Stimulated activated CD8-positive, alpha-beta memory T cell treated with anti-CD3 and anti-CD28 coated beads, Interleukin-15, amount 100 ng/mL, for 24 hours (primary cell): ENCODE measurements around the gene DDX4.

ENCODE experiments used
- DNase-seq: peaks from one replicate; pipeline ENCODE4 v3.0.0-alpha.2; 2020; ENCODE audit warnings: low read depth

DDX4 gene

GRCh38 chr5:55821731-55822512 lies 84.1 kb downstream of the DDX4 start:
- DNase-seq, result no peak

GRCh38 chr5:55823151-55823796 lies 85.4 kb downstream of the DDX4 start:
- no peak for DNase-seq

- no peak for DNase-seq
These were observed 92.1 kb downstream of the DDX4 start for GRCh38 chr5:55829956-55830355.

GRCh38 chr5:55832446-55832845 lies 94.6 kb downstream of the DDX4 start:
- no peak for DNase-seq

GRCh38 chr5:55836191-55836590 lies 98.3 kb downstream of the DDX4 start:
- no peak for DNase-seq

DNA sequence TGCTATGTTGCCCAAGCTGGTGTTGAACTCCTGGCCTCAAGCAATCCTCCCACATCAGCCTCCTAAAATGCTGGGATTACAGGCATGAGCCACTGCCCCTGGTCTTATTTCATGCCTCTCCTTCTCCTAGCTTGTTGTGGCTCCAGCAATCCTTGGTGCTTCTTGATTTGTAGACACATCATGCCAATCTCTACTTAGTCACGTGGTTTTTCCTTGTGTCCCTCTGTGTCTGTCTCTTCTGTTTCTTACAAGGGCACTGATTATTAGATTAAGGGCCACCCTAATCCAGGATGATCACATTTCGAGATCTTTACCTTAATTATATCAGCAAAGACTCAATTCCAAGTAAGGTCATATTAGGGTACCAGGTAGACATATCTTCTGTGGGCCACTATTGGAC lies 104.1 kb downstream of the DDX4 start:
- no peak for DNase-seq

DNA sequence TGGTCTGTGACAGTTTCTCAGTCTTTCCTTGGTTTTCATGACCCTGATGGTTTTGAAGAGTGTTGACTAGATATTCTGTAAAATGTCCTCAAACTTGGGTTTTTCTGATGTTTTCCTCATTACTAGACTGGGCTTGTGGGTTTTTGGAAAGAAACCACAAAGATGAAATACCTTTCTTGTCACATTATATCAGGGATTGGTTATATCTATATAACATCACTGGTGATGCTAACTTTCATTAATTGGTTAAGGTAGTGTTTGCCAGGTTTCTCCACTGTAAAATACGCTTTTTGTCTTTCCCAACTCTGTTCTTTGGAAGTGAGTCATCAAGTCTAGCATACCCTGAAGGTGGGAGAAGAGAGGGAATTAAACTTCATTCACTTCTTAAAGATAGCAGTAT lies 110.0 kb downstream of the DDX4 start:
- DNase-seq, result no peak

DNA sequence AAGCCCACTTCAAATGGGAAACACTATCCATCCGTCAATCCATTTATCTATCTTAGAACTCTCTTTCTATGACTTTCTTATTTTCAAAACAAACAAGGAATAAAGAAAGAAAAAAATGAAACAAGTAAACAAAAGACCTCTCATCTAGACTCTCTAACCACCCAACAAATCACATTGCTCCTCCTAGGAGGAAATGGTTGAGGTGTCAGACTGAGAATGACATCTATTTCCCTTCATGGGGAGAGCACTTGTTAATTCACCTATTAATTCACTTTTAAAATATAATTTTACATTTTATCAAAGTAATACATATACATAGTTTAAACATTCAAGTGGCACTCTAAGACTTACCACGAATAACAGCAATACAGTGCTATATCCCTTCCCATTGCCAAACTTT lies 110.9 kb downstream of the DDX4 start:
- no peak for DNase-seq

- no peak for DNase-seq
These were observed 113.2 kb downstream of the DDX4 start, which contains the start of gene IL31RA for GRCh38 chr5:55850839-55851674. TSS of gene IL31RA (plus strand) at chr5:55851357. CDS start at chr5:55851571, 214 bp downstream.

- DNase-seq, result no peak
These were observed 113.8 kb downstream of the DDX4 start for GRCh38 chr5:55851675-55851979.

- no peak for DNase-seq
These were observed 114.6 kb downstream of the DDX4 start for GRCh38 chr5:55852503-55852902.

DNA sequence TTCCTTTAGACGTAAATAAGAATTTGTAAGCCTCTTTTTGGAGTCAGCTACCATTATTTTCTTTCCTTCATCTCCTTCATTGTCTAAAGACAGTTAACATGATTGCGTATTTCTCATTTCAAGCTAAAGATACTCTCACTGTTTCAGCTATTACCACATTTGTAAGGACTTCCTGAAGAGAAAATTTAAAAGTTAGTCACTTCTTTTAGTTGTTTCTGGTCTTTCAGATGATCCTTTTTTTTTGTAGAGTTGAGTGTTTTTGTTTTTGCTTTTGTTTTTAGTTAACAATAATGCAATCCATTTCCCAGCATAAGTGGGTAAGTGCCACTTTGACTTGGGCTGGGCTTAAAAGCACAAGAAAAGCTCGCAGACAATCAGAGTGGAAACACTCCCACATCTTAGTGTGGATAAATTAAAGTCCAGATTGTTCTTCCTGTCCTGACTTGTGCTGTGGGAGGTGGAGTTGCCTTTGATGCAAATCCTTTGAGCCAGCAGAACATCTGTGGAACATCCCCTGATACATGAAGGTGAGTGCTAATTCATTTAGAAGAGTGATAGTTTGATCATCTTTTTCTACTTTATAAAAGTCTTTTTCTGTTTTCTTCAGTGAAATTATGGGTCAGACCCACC lies 115.3 kb downstream of the DDX4 start:
- DNase-seq, result no peak

GRCh38 chr5:55853818-55854217 lies 116.0 kb downstream of the DDX4 start:
- DNase-seq, result no peak

DNA sequence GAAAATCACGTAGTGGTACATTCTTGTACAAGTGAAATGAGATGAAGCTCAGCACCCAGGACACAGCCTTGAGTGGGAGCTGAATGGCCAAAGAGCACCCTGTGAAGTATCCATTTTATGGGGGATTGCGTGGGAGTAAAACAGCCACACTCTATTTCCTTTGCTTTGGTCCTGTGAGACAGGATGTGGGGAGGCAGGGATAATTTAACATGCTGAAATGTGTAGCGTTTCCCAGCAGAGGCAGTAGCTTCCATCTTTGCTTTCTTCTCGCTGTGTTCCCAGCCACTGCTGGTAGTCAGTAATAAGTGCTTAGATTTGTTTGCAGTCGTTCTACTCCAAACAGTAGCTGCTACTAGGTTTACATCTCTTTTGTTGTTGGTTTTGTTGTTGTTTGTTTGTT lies 117.6 kb downstream of the DDX4 start:
- DNase-seq, result no peak

- DNase-seq, result no peak
These were observed 118.8 kb downstream of the DDX4 start for GRCh38 chr5:55856516-55857246.

GRCh38 chr5:55857247-55857640 lies 119.4 kb downstream of the DDX4 start:
- no peak for DNase-seq

DNA sequence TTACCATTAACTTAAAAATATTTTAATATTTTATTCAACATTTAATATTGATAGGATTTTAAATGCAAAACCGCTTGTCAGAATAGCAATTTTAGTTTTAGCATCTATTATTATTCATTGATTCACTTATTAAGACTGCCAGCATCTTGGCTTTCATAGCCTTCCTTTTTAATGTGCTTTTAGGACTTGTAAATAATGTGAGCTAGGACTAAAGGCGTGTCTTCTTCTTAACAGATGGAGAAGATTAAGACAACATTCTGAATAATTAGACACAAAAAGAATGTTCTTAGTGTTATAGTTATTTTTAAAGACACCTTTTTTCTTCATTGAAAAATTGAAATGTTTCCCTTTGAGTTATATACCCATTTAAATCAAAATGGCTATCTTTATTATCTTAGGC lies 120.2 kb downstream of the DDX4 start:
- DNase-seq, result no peak

GRCh38 chr5:55860288-55860687 lies 122.4 kb downstream of the DDX4 start:
- no peak for DNase-seq

- no peak for DNase-seq
These were observed 122.8 kb downstream of the DDX4 start for GRCh38 chr5:55860709-55861108.

DNA sequence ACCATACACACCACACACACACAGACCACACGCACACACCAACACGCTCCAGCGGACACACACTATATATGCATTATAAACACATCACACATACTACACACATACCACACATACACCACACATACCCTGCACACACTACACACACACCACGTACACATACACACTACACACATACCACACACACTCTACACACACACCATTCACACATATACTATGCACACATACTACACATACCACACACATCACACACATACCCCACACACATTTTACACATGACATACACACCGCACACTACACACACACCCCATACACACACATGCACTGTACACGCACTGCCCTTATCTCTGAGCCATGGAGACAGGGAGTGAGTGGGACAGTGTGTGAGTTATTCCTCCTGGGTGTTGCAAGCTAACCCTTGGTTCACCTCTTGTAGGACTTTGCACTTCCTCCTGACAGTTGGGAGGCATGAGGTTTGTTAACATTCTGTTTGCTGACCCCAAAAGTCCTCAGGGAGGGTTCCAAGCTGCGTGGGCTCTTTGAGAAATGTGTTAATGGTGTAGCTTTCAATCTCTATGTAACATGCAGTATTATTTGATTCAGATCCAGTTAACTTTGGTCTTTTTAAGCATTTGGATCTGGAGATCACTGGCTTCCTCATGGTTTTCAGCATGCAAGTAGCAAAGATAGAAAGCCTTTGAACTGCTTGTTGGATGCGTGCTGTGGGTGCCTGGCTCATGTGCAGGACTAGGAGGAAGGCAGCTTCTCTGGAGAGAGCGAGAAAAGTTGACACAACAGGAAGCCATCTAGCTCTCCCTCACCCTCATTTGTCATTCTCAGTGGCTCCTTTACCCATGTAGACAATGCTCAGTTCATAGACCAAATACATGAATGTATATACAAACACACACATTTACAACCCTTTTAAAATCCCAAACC lies 127.0 kb downstream of the DDX4 start:
- DNase-seq, result no peak

GRCh38 chr5:55865831-55866230 lies 128.0 kb downstream of the DDX4 start:
- no peak for DNase-seq
